ENCODE data around the gene SART3. TPM values are rescaled to one million over a fixed set of nuclear protein-coding genes. Genes with fewer than 3 reads are reported as not detected.

SART3 gene
- total and polyA plus RNA-seq, 10 of the 15 experiments (the other 5 are each of a cell fraction or from before 2014, with no cell fraction given): 8.8 to 179 (median 54.9) TPM

GRCh38 chr12:108577458-108577857 lies 16.5 kb upstream of the SART3 start:
- intact Hi-C loops (cut with micrococcal nuclease; ENCODE audit: unreplicated experiment) (no loop called here), in situ Hi-C loops (cut with MboI) (no loop called here)
- no peak overlapping the region for H3K9ac ChIP-seq (ENCODE audit: control insufficient read depth, insufficient read depth, low read length)
- H3K4me1 ChIP-seq (ENCODE audit: control insufficient read depth, insufficient read depth, low read length): peaks cover 38% of the 10 kb centered on the region
- DNase-seq (ENCODE audit: low read depth, low spot score) (no peak), ATAC-seq (no peak), FAIRE-seq (no peak)
- no peaks in the 10 kb centered on the region for H3K36me3 ChIP-seq (ENCODE audit: control insufficient read depth in 2 of 2, insufficient read depth in 2 of 2, low read length in 1 of 2)
- H3K9me3 ChIP-seq (replicated peaks; ENCODE audit: control insufficient read depth, insufficient read depth, low read length): no peaks in the 10 kb centered on the region; the same call in 2 of the 3 replicates
- H2AFZ ChIP-seq (ENCODE audit: control insufficient read depth, low read depth, low read length): no peak overlapping the region
- ChIA-PET RAD21 (ENCODE audit: unreplicated experiment) (interaction anchor here (2.1 to 23.0 kb wide), 3 partner anchors 9 to 57 kb away, joined by 9 to 633 read pairs (median 413); partner anchors contain the start of gene SELPLG), POLR2A (interaction anchor here (0.6 to 14.2 kb wide), 5 partner anchors 10 to 58 kb away, joined by 3 to 199 read pairs (median 4); partner anchors contain the start of genes SART3 and SELPLG), SMC1A (ENCODE audit: uncharacterized antibody, unreplicated experiment) (interaction anchor here (1.0 to 26.5 kb wide), 9 partner anchors 8 to 226 kb away, joined by 3 to 718 read pairs (median 8); partner anchors contain the start of gene SELPLG), CTCF (interaction anchor here (1.0 to 21.5 kb wide), 5 partner anchors 8 to 227 kb away, joined by 3 to 866 read pairs (median 7); no protein-coding TSS in a partner anchor)
- H3K27ac ChIP-seq (ENCODE audit: control insufficient read depth, insufficient read depth): no peak overlapping the region
- no peak overlapping the region for H3K4me3 ChIP-seq
- H4K20me1 ChIP-seq (ENCODE audit: control insufficient read depth, insufficient read depth): no peaks in the 10 kb centered on the region
- H3K27me3 ChIP-seq (replicated peaks in 1 of 2; ENCODE audit: control insufficient read depth in 2 of 2, insufficient read depth in 2 of 2, low read length in 1 of 2): no peaks in the 10 kb centered on the region
- H3K79me2 ChIP-seq (ENCODE audit: control insufficient read depth, insufficient read depth, low read length): no peaks in the 10 kb centered on the region
- BruUV-seq (replicated peaks): no TSS peak
- H3K4me2 ChIP-seq (ENCODE audit: control insufficient read depth, insufficient read depth): no peak overlapping the region
- TF ChIP-seq USF1 (IDR thresholded peaks at IDR 0.05; ENCODE audit: borderline replicate concordance, extremely low read length, insufficient read depth, low read depth, low read length): no peak
- no peak for TF ChIP-seq RELA (IDR thresholded peaks at IDR 0.05; ENCODE audit: borderline replicate concordance, partially characterized antibody)
- TF ChIP-seq REST (IDR thresholded peaks at IDR 0.05; ENCODE audit: low read depth, low read length): no peak
- TF ChIP-seq LARP7 (IDR thresholded peaks at IDR 0.05): no peak
- TF ChIP-seq IKZF1 (conservative IDR thresholded peaks at IDR 0.05): no peak
- no peak for TF ChIP-seq KLF5 (IDR thresholded peaks at IDR 0.05; ENCODE audit: partially characterized antibody)
- no peak for TF ChIP-seq CUX1 (IDR thresholded peaks at IDR 0.05; ENCODE audit: insufficient replicate concordance, low read depth, low read length)
- TF ChIP-seq STAT3 (IDR thresholded peaks at IDR 0.05; ENCODE audit: low read depth, low read length): no peak
- no peak for TF ChIP-seq MTA3 (IDR thresholded peaks at IDR 0.05; ENCODE audit: borderline replicate concordance, low read length)
- no peak for TF ChIP-seq ZBTB4 (CRISPR knock-in tag; IDR thresholded peaks at IDR 0.05)
- TF ChIP-seq ZNF384 (IDR thresholded peaks at IDR 0.05; ENCODE audit: borderline replicate concordance, low read depth, low read length): no peak

Measured in GM12878 (cell line).